Measurements from ENCODE around the gene NTM.

The NTM gene

GRCh38 chr11:131656839-131657211, 286.4 kb downstream of the NTM start:
- no peak for DNase-seq

GRCh38 chr11:131658414-131658813, 288.0 kb downstream of the NTM start:
- no peak for DNase-seq

DNA sequence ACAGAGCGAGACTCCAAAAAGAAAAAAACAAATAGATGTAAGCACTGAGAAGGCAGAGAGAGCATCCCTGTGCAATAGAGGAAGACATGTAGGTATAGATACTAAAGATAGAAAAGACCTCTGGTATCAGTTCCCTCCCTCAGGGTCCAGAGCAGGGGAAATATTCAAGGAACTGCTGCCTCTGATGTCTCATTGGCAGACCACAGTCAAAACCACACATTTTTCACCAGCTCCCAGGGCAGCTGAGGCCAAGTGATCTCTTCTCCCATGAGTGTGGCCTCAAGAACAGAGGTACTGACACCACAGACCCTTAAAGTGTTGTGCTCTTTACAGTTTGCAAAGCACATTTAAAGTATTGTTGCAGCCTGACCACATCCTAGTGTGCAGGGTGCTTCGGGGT, 288.5 kb downstream of the NTM start:
- DNase-seq: no peak

DNA sequence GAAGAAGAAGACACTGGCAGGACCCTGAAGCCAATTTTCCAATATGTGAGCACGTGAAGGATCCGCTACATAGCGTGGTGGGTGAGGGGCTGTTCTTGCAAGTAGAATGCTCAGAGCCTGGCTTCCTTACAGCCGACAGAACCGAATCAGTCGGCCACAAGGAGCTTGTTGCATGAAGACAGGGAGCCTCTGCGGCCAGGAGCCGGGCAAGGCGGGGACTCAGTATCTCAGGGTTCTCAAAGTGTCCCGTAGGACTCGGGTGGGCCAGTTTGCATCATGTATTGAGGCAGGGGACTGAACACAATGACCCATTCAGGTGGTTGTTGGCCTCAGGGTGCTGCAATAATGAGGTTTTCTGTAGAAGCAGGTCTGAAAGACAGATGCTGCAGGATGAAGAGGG, 289.5 kb downstream of the NTM start:
- DNase-seq: no peak

DNA sequence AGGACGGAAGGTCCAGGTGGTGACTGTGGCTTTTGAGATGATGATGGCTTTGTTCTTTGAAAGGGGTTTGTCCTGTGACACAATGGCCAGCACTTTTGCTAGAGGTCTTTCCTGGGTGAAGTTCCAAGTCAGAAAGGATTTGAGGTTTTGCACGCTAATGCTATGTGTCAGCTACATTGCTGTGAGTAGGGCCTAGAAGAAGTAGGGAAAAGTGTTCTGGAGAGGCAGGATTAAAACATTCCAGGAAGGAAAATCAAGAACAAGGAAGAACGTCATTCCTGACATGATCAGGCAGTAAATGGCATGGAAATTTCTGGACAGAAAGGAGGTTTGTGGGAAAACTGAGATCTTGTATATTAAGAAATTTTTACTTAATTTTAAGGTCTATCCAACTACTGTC, 290.7 kb downstream of the NTM start:
- DNase-seq: no peak

DNA sequence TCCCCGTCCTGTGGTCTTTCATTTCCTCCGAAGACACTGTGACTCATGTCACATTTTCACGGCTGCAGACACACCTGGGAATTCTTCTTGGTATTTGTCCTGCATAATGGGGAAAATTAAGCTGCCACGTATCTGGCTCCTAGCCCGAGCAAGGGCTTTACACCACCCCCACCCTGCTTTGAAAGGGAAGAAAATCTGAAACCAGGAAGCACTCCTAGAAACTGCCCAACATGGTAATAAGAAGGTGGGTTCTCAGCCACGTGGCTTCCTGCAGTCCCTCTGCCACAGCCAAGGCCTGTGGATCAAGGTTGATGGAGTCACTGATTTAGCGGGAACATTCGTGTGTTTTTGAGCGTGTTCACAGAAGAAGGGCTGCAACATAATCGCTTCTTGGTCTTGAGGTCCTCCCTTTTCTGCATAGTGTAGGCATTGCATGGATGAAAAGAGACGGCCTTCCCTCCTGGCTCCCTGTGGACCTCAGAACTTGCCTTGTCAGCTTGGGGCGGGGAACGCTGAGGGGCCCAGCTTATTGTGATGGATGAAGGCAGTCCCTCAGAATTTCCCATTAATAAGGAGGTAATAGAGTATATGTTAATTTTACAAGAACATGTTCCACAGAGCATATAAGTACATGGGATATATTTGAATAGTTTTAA, 292.0 kb downstream of the NTM start:
- DNase-seq: no peak

DNA sequence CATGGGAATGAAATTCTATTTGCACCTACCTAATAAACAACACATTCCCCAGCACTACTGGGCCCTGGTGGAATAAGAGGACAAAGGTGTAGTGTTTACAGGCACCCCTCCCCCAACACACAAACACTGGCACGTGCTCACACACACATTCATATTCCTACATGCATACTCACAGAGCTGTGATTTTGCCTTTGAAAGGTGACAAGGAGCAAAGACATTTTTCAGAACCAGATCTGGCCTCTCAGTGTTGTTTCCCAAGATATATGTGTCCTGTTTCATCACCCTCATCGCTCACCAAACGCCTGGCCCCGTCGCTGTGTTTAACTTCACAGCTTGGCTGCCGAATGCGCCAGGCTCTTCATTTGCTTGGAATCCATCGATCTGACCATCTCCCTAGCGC, 292.6 kb downstream of the NTM start:
- DNase-seq: no peak

GRCh38 chr11:131663405-131664200, 293.2 kb downstream of the NTM start:
- DNase-seq: no peak

GRCh38 chr11:131664293-131664692, 293.9 kb downstream of the NTM start:
- DNase-seq: no peak

DNA sequence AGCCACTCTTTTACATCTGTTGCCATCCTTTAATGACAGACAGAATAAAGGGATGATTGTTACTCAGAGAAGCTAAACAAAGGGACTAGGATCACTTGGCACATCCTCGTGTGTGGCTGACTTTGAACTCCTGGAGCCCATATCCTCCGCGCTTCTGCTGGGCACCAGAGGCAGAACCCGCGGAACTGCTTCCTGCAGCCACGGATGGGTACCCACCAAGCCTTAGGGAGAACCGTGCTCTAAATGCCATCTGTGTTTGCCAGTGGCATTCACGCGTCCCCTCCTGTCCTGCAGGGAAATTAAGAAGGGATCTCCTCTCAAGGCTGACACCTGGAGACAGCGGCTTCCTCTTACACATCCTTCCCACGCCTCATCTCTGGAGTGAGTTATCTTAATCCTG, 294.4 kb downstream of the NTM start:
- DNase-seq: no peak

DNA sequence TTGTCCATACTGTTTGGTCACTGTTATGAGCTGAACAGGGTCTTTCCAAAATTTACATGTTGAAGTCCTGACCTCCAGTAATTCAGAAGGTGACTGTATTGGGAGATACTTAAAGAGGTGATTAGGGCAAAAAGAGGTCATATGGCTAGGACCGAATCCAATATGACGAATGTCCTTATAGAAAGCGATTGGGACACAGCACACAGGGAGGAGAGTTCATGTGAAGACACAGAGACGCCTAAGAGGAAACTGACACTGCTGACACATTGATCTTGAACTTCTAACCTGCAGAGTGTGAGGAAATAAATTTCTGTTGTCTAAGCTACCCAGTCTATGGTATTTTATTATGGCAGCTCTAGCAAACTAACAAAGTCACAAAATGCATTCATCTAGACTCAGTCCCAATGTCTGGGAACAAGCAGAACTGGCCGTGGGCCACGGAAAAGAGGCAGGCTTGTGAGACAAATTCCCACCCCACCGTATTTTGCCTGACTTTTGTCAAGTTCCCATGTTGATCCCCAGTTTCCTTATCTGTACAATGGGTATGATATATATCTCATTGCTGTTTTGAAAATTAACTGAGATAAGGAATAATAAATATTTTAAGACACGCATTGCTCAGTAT, 295.0 kb downstream of the NTM start:
- DNase-seq: no peak

GRCh38 chr11:131666006-131666405, 295.6 kb downstream of the NTM start:
- no peak for DNase-seq

- DNase-seq: no peak
Observed at GRCh38 chr11:131666617-131667016, 296.2 kb downstream of the NTM start.

DNA sequence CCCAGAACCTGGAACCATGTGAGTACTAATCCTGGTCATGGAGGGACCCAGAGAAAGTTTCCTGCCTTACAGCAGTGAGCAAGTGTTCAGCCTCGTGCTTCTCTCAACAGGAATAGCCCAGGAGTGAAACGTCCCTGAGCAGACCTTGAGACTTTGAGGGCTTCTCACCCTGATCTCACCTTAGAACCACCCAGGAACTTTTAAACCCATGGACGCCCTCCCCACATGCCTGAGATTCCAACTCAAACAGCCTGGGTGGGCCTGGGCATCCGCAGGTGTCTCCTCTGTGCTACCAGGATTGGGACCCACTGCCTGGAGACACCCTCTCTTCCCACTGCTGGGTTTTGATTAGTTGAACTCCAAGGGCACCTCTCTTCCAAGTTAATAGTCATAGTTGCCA, 297.2 kb downstream of the NTM start:
- DNase-seq: no peak

DNA sequence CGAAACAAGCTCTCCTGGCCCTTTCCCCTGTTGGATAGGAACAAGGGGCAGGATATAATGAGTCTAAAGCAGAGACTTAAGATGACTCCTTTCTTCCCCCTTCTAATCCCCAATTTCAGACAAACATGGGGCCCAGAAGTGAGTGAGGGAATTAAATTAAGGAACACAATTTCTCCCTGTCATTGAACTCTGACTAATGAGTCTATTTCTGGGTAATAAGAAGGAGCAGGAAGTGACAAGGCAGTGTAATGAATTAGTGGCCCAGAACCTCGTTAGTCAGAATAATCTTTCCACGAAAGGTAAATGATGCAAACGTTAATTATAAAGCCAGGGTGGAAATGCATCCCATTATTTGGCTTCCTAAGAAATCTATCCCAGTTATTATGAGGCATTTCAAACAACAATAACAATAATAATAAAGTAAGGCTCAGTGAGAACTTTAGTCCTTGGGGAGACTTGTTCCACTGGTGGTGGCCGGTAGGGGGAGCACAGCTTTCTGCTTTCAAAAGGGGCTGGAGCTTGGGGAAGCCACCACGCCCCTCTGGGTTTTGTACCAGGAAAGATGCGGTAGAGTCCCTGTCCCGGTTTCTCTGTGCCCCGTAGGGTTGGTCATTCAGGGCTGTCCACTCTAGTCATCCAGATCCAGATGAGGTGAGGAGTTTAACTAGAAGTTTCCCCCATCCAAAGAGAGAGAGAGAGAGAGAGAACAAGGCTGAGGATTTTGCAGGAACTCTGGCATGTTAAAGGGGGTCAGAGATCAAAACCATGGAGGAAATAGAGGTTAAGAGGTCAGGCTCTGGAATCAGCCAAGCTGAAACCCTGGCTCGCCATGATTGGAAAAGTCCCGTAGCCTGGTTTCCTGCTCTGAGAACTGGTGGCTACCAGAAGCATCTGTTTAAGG, 298.3 kb downstream of the NTM start:
- peak; percentile 18 for DNase-seq

- no peak for DNase-seq
Observed at GRCh38 chr11:131669401-131669780, 299.0 kb downstream of the NTM start.

DNA sequence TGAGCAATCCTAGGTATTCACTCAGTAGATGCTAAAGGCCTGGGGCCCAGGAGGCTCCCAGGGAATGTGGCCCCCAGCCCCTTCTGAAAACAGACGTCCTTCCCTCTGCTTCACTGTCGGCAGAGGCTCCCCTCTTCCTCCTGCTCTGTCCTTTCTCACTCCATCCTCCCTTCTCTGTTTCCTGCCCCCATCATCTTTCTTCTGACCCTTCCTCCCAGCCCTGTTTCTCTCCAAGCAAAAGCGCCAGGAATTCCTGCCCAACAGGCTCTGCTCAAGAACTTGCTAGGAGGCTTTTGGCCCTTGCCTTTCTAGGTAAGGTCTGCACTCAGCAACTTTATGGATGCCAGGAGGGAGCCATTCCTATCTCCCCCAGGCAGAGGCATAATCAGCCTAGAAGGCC, 300.5 kb downstream of the NTM start:
- DNase-seq: no peak

DNA sequence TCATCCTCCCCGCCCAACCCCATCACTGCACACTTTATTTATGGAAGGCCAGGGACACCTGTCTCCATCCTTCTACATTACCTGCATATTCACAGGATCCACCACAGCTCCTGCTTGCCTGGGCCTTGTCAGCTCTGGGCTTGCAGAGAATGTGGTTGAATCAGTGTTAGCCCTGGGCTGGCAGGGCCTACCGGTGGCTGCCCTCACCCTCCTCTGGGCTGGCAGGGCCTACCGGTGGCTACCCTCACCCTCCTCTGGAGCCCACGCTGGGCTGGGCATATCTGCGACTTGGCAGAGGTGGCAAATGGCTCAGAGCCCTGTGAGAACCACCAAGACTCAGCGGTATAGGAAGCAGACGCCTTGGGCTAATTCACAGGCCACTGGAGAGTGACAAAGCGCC, 300.9 kb downstream of the NTM start:
- no peak for DNase-seq

DNA sequence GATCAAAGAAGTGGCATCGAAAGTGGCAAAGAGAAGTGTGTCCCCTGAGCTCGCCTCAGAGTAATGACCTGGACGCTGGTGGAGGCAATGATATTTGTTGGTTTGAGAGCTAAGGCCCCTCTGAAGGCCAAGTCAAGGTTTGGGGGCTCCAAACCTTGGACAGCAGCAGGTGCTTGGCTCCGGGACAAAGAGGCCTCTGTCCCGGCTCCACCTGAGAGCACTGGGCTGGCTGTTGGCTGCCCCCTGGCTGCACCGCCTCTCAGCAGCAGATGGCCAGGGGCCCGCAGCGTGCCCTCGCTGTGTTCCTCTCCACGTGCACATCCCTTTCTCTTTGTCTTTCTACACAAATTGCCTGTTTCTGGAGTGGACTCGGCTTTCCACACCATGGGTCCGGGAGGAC, 301.3 kb downstream of the NTM start:
- no peak for DNase-seq

DNA sequence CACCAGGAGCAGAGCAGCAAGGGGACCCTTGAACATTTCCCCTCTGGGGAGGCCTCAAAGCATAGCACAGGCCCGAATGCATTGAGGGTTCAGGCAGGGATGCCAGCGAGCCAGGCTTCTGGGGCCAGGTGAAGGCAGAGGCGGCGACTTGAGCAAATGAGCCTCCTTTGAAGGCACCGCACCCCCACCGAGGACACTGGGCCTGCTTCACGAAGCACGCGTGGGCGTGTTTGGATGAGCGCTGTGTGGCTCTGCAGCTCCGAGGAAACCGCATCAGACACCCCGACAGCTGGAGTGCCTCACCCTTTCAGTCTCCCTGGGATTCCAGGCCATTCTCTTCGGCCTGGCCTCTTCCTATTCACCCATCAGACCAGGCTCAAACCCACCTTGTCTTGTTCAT, 301.8 kb downstream of the NTM start:
- DNase-seq: no peak

DNA sequence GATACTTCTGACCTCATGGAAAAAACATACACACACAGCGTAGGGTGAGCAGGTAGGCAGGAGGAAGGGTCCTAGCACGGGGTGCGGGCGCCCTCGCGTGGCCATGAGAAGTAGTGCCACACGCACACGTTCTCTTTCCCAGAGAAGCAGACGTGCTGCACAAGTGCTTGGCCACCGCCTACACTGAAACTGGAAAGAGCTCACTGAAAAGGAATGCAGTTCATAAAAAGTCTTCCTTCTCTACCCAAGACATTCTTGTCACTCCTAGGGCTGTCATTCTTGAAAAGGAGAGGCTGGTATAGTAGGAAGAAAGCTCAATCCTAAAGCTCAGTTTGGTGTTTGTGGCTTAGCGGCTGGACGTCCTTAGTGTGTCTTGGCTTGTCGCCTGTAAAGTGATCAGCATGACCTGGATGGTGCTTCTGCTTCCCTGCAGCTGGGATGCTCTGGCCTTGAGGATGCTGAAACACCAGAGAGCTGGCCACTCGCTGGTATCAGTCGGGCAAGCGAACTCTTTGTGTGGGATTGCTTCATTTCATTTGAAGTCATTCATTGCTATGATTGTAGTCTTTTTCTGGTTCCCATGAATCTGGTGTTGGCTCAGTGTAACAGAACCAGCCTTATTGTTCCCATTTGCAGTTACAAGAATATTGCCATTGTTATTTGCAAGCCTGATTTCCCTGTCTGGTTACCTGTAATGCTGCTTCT, 303.8 kb downstream of the NTM start:
- peak; percentile 8 for DNase-seq

DNA sequence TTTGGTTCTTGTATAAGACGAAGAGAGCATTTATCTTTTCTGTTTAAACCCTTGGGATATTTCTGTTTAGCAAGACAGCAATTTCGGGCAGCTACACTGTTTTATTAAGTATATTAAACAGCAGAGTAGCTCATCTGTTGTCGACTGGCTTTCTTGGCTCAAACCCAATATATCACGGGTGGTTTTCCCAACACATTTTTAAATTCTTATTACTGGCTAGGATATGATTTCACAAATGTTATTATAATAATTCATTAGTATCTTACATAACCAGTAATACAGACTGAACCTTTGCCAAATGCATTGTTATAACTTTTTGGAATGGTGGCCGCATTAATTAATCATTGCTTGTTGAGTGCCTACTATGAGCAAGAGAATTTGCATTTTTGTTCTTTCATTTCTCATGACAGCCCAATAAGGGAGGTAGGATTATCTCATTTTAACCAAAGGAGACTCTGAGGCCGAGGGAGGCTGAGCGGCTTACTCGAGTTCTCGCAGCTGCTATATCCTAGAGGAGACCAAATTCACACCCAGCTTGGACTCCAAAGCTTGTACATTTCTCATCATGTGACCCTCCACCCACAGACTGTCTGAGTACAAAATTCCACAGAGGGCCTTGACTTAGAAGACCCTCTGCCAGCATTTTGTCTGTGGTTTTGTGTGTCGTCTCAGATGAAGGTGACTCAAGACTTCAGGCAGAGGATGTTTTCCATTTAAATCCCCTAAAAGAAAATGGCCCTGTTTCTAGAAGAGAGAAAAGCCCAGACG, 304.9 kb downstream of the NTM start:
- DNase-seq: no peak
